B cell (primary cell): Measurements from ENCODE around the gene SLC12A3. TPM values are rescaled to one million over a fixed set of nuclear protein-coding genes. Genes with fewer than 3 reads are reported as not detected.

Experiments
- ATAC-seq: fragments of 200-7000 bp; cut with Tn5 transposase; one replicate; pipeline ENCODE4 v1.10.0; 2021; ENCODE audit warnings: low read depth, mild to moderate bottlenecking, moderate number of reproducible peaks, moderate library complexity
- CTCF ChIA-PET: fragments of 350-600 bp; sonication (Branson Sonifier 250); formaldehyde crosslinking; loops from one replicate; lab custom pipeline; 2021; ENCODE audit warnings: antibody characterized with exemption, inconsistent platforms; lab: Charles Lee
- POLR2A ChIA-PET: fragments of 350-600 bp; sonication (Branson Sonifier 250); formaldehyde crosslinking; loops from one replicate; lab custom pipeline; 2021; ENCODE audit warnings: antibody characterized with exemption; lab: Charles Lee
- DNase-seq: peaks from one replicate; pipeline ENCODE4 v3.0.0; 2013
- H2AFZ ChIP-seq: 2 replicates; pipeline ENCODE4 v1.6.1; 2012; ENCODE audit warnings: mild to moderate bottlenecking, low read depth, low read length; ENCODE audit not compliant: insufficient read depth, poor library complexity, severe bottlenecking
- H3K27ac ChIP-seq, 2 donors: 1 replicate in 1 of 2; 2 replicates in 1 of 2; pipeline ENCODE4 v1.5.1; 2012 to 2013; ENCODE audit warnings: low read length in 2 of 2, mild to moderate bottlenecking in 2 of 2, moderate library complexity in 1 of 2
- H3K27me3 ChIP-seq, 4 experiments: fragments of 200-600 bp in 1 of 4; sonication (generic) in 1 of 4; replicated peaks in 1 of 4; 1 replicate in 2 of 4; 2 replicates in 2 of 4; pipeline versions ENCODE4 v1.6.1 to v1.7.0; 2013 to 2016; ENCODE audit warnings: low read length in 3 of 4, mild to moderate bottlenecking in 2 of 4, mixed read lengths in 1 of 4, moderate library complexity in 1 of 4; ENCODE audit not compliant: insufficient read depth in 4 of 4, control insufficient read depth in 3 of 4; ENCODE audit errors: control extremely low read depth in 1 of 4
- H3K36me3 ChIP-seq, 2 experiments: replicated peaks in 1 of 2; 1 replicate in 1 of 2; 2 replicates in 1 of 2; pipeline versions ENCODE4 v1.6.1 to v1.7.1; 2013; ENCODE audit warnings: low read length in 1 of 2; ENCODE audit not compliant: insufficient read depth in 2 of 2, control insufficient read depth in 1 of 2; ENCODE audit errors: control extremely low read depth in 1 of 2, extremely low read depth in 1 of 2
- H3K4me1 ChIP-seq, 2 donors: fragments of 200-600 bp in 1 of 2; sonication (generic) in 1 of 2; 1 replicate in 1 of 2; 2 replicates in 1 of 2; pipeline versions ENCODE4 v1.5.1 to v1.6.1; 2013 to 2017; ENCODE audit warnings: low read length in 2 of 2; ENCODE audit not compliant: control insufficient read depth in 2 of 2, insufficient read depth in 2 of 2
- H3K4me2 ChIP-seq: replicated peaks from 2 replicates; pipeline ENCODE3; 2012; ENCODE audit warnings: mild to moderate bottlenecking, low read depth, low read length; ENCODE audit not compliant: poor library complexity, severe bottlenecking
- H3K4me3 ChIP-seq, 5 experiments: fragments of 200-600 bp in 1 of 5; sonication (generic) in 1 of 5; 1 replicate in 3 of 5; 2 replicates in 2 of 5; pipeline versions ENCODE4 v1.5.1 to v1.7.0; 2011 to 2016; ENCODE audit warnings: low read length in 4 of 5, mild to moderate bottlenecking in 4 of 5, low read depth in 2 of 5, control low read depth in 1 of 5, moderate library complexity in 1 of 5; ENCODE audit not compliant: insufficient read depth in 1 of 5; ENCODE audit errors: control extremely low read depth in 1 of 5, extremely low read depth in 1 of 5
- H3K79me2 ChIP-seq: fragments of 200-600 bp; sonication (generic); one replicate; pipeline ENCODE4 v1.6.0; 2016; ENCODE audit warnings: low read length; ENCODE audit not compliant: control insufficient read depth, insufficient read depth
- H3K9ac ChIP-seq: fragments of 200-600 bp; sonication (generic); 2 replicates; pipeline ENCODE4 v1.6.1; 2017; ENCODE audit warnings: mild to moderate bottlenecking, low read length, moderate library complexity
- H3K9me3 ChIP-seq, 3 donors: one replicate each; pipeline versions ENCODE4 v1.6.1 to v1.7.1; 2013; ENCODE audit warnings: low read length in 2 of 3; ENCODE audit not compliant: control insufficient read depth in 2 of 3, insufficient read depth in 1 of 3; ENCODE audit errors: control extremely low read depth in 1 of 3
- H4K20me1 ChIP-seq: 2 replicates; pipeline ENCODE4 v1.6.0; 2012; ENCODE audit warnings: mild to moderate bottlenecking, low read length; ENCODE audit not compliant: insufficient read depth, control insufficient read depth, poor library complexity, severe bottlenecking
- H3K27ac Mint-ChIP-seq: one replicate; pipeline ENCODE4 v1.8.0; 2021; ENCODE audit warnings: mixed read lengths
- H3K27me3 Mint-ChIP-seq: one replicate; pipeline ENCODE4 v1.8.0; 2021; ENCODE audit warnings: mixed read lengths
- H3K4me1 Mint-ChIP-seq: one replicate; pipeline ENCODE4 v1.8.0; 2021; ENCODE audit warnings: mixed read lengths
- H3K4me3 Mint-ChIP-seq: one replicate; pipeline ENCODE4 v1.8.0; 2021; ENCODE audit warnings: mixed read lengths
- H3K9me3 Mint-ChIP-seq: one replicate; pipeline ENCODE4 v1.8.0; 2022; ENCODE audit warnings: mixed read lengths; ENCODE audit not compliant: insufficient read depth
- CTCF ChIP-seq: fragments of 200-600 bp; IDR thresholded peaks from one replicate; pipeline ENCODE4 v1.8.0; 2022; ENCODE audit warnings: antibody characterized with exemption, mild to moderate bottlenecking
- EZH2 ChIP-seq: IDR thresholded peaks from 2 replicates; pipeline ENCODE4 v1.6.1; 2012; ENCODE audit warnings: borderline replicate concordance, low read depth, mild to moderate bottlenecking, moderate library complexity, low read length; ENCODE audit not compliant: insufficient read depth, poor library complexity, severe bottlenecking
- WGBS: methylation state at CpG from one replicate; pipeline ENCODE4 v1.1.5; 2013; ENCODE audit warnings: missing lambda C conversion rate; ENCODE audit not compliant: insufficient coverage; 5-methylcytosine and 5-hydroxymethylcytosine counted together
- intact Hi-C: fragments of 100-400 bp; cut with micrococcal nuclease; formaldehyde crosslinking; loops from one replicate; pipeline ENCODE4 v1.10.0; 2022
- polyA plus RNA-seq: library from polyadenylated mRNA; depleted of rRNA; stranded (reverse); fragments of >200 nt; gene quantifications from 2 replicates; pipeline ENCODE4 v1.2.3, GENCODE V29; 2012
- total RNA-seq, 2 donors: library from RNA; stranded (reverse); fragments of 120-200 nt in 1 of 2; gene quantifications; 1 replicate in 1 of 2; 2 replicates in 1 of 2; pipeline versions ENCODE4 v1.2.3 to v1.2.4, GENCODE V29; 2013 to 2022

The SLC12A3 gene
- total and polyA plus RNA-seq, 2 donors (not counting 1 experiment from before 2014, with no cell fraction given): 1.3 to 4.9 TPM

GRCh38 chr16:56861092-56861610 is 3.9 kb upstream of the SLC12A3 start:
- H3K4me3 ChIP-seq: no peak overlapping the region
- no CpG with 5 or more reads among the region's 3 CpGs for WGBS

More at GRCh38 chr16:56861092-56861610, 3.9 kb upstream of the SLC12A3 start:
- no peaks in the 10 kb centered on the region for H4K20me1 ChIP-seq
- Mint-ChIP-seq H3K9me3 (no peaks in the 10 kb centered on the region), H3K27me3 (no peaks in the 10 kb centered on the region), H3K4me3 (no peak overlapping the region), H3K4me1 (peaks cover 36% of the 10 kb centered on the region), H3K27ac (peak overlapping the region; percentile 92)
- DNase-seq (no peak), ATAC-seq (no peak)
- H3K4me1 ChIP-seq: peaks cover 15 to 58% of the 10 kb centered on the region in 2 donors
- H3K9ac ChIP-seq: no peak overlapping the region
- intact Hi-C loops: no loop called here
- H3K79me2 ChIP-seq: no peaks in the 10 kb centered on the region
- H3K4me2 ChIP-seq: no peak overlapping the region
- no peaks in the 10 kb centered on the region for H3K9me3 ChIP-seq
- CTCF ChIA-PET: interaction anchor here (1.3 to 1.4 kb wide), 2 partner anchors 22 to 103 kb away, joined by 3 read pairs; no protein-coding TSS in a partner anchor
- H3K27ac ChIP-seq: peak overlapping the region; percentile 48 to 65
- H3K27me3 ChIP-seq: no peaks in the 10 kb centered on the region
- H3K36me3 ChIP-seq: no peaks in the 10 kb centered on the region
- TF ChIP-seq CTCF (no peak), EZH2 (no peak)
- peak overlapping the region; percentile 81 for H2AFZ ChIP-seq
- POLR2A ChIA-PET: interaction anchor here (0.7 to 1.8 kb wide), 3 partner anchors 72 to 185 kb away, joined by 3 to 6 read pairs (median 4); no protein-coding TSS in a partner anchor
